WTC11 (cell line): ENCODE measurements around the gene CHST1. TPM values are rescaled to one million over a fixed set of nuclear protein-coding genes. Genes with fewer than 3 reads are reported as not detected.

Source experiments
- ATAC-seq: fragments of 200-7000 bp; cut with Tn5 transposase; 2 replicates; pipeline ENCODE4 v1.10.0; 2021; ENCODE audit warnings: mild to moderate bottlenecking, moderate library complexity
- CTCF ChIA-PET: fragments of 300-600 bp; sonication (Branson Sonifier 250); formaldehyde crosslinking; loops from one replicate; lab custom pipeline; 2021; ENCODE audit warnings: antibody characterized with exemption; lab: Charles Lee
- POLR2A ChIA-PET: fragments of 350-600 bp; sonication (Branson Sonifier 250); formaldehyde crosslinking; loops from one replicate; lab custom pipeline; 2021; ENCODE audit warnings: antibody characterized with exemption; lab: Charles Lee
- DNase-seq: peaks from one replicate; pipeline ENCODE4 v3.0.0; 2021; ENCODE audit warnings: low spot score
- H3K27ac Mint-ChIP-seq: 2 replicates; pipeline ENCODE4 v1.8.0; 2021; ENCODE audit warnings: mixed read lengths
- H3K27me3 Mint-ChIP-seq: 2 replicates; pipeline ENCODE4 v1.8.0; 2021; ENCODE audit warnings: low read depth, mild to moderate bottlenecking, moderate library complexity, mixed read lengths
- H3K36me3 Mint-ChIP-seq: 2 replicates; pipeline ENCODE4 v1.8.0; 2021; ENCODE audit warnings: mixed read lengths
- H3K4me1 Mint-ChIP-seq: 2 replicates; pipeline ENCODE4 v1.8.0; 2022; ENCODE audit warnings: mixed read lengths
- H3K4me3 Mint-ChIP-seq: 2 replicates; pipeline ENCODE4 v1.8.0; 2021; ENCODE audit warnings: mild to moderate bottlenecking, moderate library complexity, mixed read lengths
- H3K9me3 Mint-ChIP-seq: 2 replicates; pipeline ENCODE4 v1.8.0; 2021; ENCODE audit warnings: mixed read lengths
- AR ChIP-seq: fragments of 250-450 bp; sonication (Bioruptor Pico); IDR thresholded peaks from 2 replicates; pipeline ENCODE4 v1.9.0; 2021; ENCODE audit warnings: mild to moderate bottlenecking
- ATF3 ChIP-seq: sonication (generic); formaldehyde crosslinking; conservative IDR thresholded peaks from 2 replicates; pipeline ENCODE4 v1.8.1; 2022; ENCODE audit warnings: mild to moderate bottlenecking, missing genetic modification reagents
- E2F1 ChIP-seq: sonication (generic); formaldehyde crosslinking; IDR thresholded peaks from 2 replicates; pipeline ENCODE4 v1.8.0; 2022; ENCODE audit warnings: mild to moderate bottlenecking, missing genetic modification reagents
- FOXP4 ChIP-seq: sonication (generic); formaldehyde crosslinking; IDR thresholded peaks from 2 replicates; pipeline ENCODE4 v1.8.0; 2022; ENCODE audit warnings: mild to moderate bottlenecking, missing genetic modification reagents
- HMGA2 ChIP-seq: fragments of 250-450 bp; sonication (Bioruptor Pico); IDR thresholded peaks from 2 replicates; pipeline ENCODE4 v1.4.0; 2021; ENCODE audit warnings: mild to moderate bottlenecking, moderate library complexity
- NR3C1 ChIP-seq: sonication (generic); formaldehyde crosslinking; conservative IDR thresholded peaks from 2 replicates; pipeline ENCODE4 v1.8.1; 2023; ENCODE audit warnings: low read depth, mild to moderate bottlenecking, missing genetic modification reagents
- PREB ChIP-seq: sonication (generic); formaldehyde crosslinking; IDR thresholded peaks from 2 replicates; pipeline ENCODE4 v1.8.1; 2022; ENCODE audit warnings: mild to moderate bottlenecking, missing genetic modification reagents, moderate library complexity, borderline replicate concordance
- SMAD3 ChIP-seq: sonication (generic); formaldehyde crosslinking; IDR thresholded peaks from 2 replicates; pipeline ENCODE4 v1.8.0; 2022; ENCODE audit warnings: missing genetic modification reagents, mild to moderate bottlenecking, borderline replicate concordance
- ZNF138 ChIP-seq: sonication (generic); formaldehyde crosslinking; conservative IDR thresholded peaks from 2 replicates; pipeline ENCODE4 v1.8.1; 2022; ENCODE audit warnings: mild to moderate bottlenecking, moderate library complexity, missing genetic modification reagents
- ZNF232 ChIP-seq: sonication (generic); formaldehyde crosslinking; IDR thresholded peaks from 2 replicates; pipeline ENCODE4 v1.8.0; 2022; ENCODE audit warnings: mild to moderate bottlenecking, missing genetic modification reagents
- ZNF281 ChIP-seq: sonication (generic); formaldehyde crosslinking; IDR thresholded peaks from 2 replicates; pipeline ENCODE4 v1.8.0; 2023; ENCODE audit warnings: mild to moderate bottlenecking, missing genetic modification reagents
- ZNF317 ChIP-seq: sonication (generic); formaldehyde crosslinking; IDR thresholded peaks from 2 replicates; pipeline ENCODE4 v1.8.1; 2023; ENCODE audit warnings: low read depth, mild to moderate bottlenecking, moderate library complexity, missing genetic modification reagents, borderline replicate concordance
- ZNF416 ChIP-seq: fragments of 250-450 bp; sonication (Bioruptor Pico); IDR thresholded peaks from 2 replicates; pipeline ENCODE4 v1.9.0; 2021; ENCODE audit warnings: mild to moderate bottlenecking, inconsistent platforms
- total RNA-seq: library from RNA; stranded (reverse); gene quantifications from 3 replicates; pipeline ENCODE4 v1.2.3, GENCODE V29; 2021

The CHST1 gene
- total RNA-seq, 1 experiment from 2014 or later, result 2.4 TPM

- no peak for TF ChIP-seq SMAD3 (CRISPR knock-in tag)
- TF ChIP-seq ZNF416 (CRISPR knock-in tag), result no peak
- no peak for TF ChIP-seq AR (CRISPR knock-in tag)
- no peak for TF ChIP-seq E2F1 (CRISPR knock-in tag)
Observed at GRCh38 chr11:45710561-45710960, 45.1 kb upstream of the CHST1 start (continued).

GRCh38 chr11:45708887-45709663 lies 43.7 kb upstream of the CHST1 start:
- Mint-ChIP-seq H3K27ac (no peak overlapping the region), H3K9me3 (0 out of 2 replicates have a peak, but pooled peaks cover 3% of the 10 kb centered on the region), H3K36me3 (no peaks in the 10 kb centered on the region), H3K4me1 (peaks cover 20% of the 10 kb centered on the region), H3K27me3 (peaks cover 23% of the 10 kb centered on the region), H3K4me3 (no peak overlapping the region)
- ChIA-PET POLR2A (no interaction called here), CTCF (interaction anchor here (1.0 kb wide), 1 partner anchor 457 kb away, joined by 3 read pairs; no protein-coding TSS in a partner anchor)
- no peak for DNase-seq
- ATAC-seq, result no peak
- no peak for TF ChIP-seq FOXP4 (CRISPR knock-in tag)
- no peak for TF ChIP-seq ZNF138 (CRISPR knock-in tag)

- Mint-ChIP-seq H3K9me3 (peaks cover 7% of the 10 kb centered on the region; the same call in 1 of the 2 replicates), H3K4me3 (no peak overlapping the region), H3K36me3 (no peaks in the 10 kb centered on the region), H3K27ac (no peak overlapping the region), H3K4me1 (peaks cover 20% of the 10 kb centered on the region), H3K27me3 (peaks cover 10% of the 10 kb centered on the region)
- POLR2A ChIA-PET, result no interaction called here
- CTCF ChIA-PET, result interaction anchor here (1.4 to 2.2 kb wide), 2 partner anchors 50 to 66 kb away, joined by 6 to 14 read pairs; no protein-coding TSS in a partner anchor
- ATAC-seq (no peak), DNase-seq (no peak)
- TF ChIP-seq PREB (CRISPR knock-in tag), result no peak
- no peak for TF ChIP-seq NR3C1 (CRISPR knock-in tag)
- no peak for TF ChIP-seq ZNF317 (CRISPR knock-in tag)
- no peak for TF ChIP-seq ZNF281 (CRISPR knock-in tag)
- TF ChIP-seq ATF3 (CRISPR knock-in tag), result no peak
- TF ChIP-seq ZNF232, result no peak
- TF ChIP-seq HMGA2 (CRISPR knock-in tag), result no peak
Observed at GRCh38 chr11:45704635-45705034, 39.2 kb upstream of the CHST1 start.
